Osteoblast (primary cell): ENCODE data around the gene SEC31A. TPM values are rescaled to one million over a fixed set of nuclear protein-coding genes. Genes with fewer than 3 reads are reported as not detected.

Experiments
- DNase-seq: peaks from one replicate; pipeline ENCODE4 v3.0.0; 2011; ENCODE audit warnings: low spot score, mixed read lengths; ENCODE audit not compliant: insufficient read length; ENCODE audit errors: missing footprints
- H2AFZ ChIP-seq: 2 replicates; pipeline ENCODE4 v1.6.0; 2011; ENCODE audit warnings: mild to moderate bottlenecking, low read length
- H3K27ac ChIP-seq: 2 replicates; pipeline ENCODE4 v1.5.1; 2011; ENCODE audit warnings: mild to moderate bottlenecking, low read depth, low read length, moderate library complexity
- H3K27me3 ChIP-seq: 2 replicates; pipeline ENCODE4 v1.6.0; 2012; ENCODE audit warnings: mild to moderate bottlenecking, control low read depth, inconsistent platforms, low read length, moderate library complexity; ENCODE audit not compliant: insufficient read depth
- H3K36me3 ChIP-seq: 2 replicates; pipeline ENCODE4 v1.5.1; 2011; ENCODE audit warnings: mild to moderate bottlenecking, low read length, control low read depth, moderate library complexity; ENCODE audit not compliant: insufficient read depth
- H3K4me1 ChIP-seq: 2 replicates; pipeline ENCODE4 v1.5.1; 2011; ENCODE audit warnings: mild to moderate bottlenecking, low read length, control low read depth, moderate library complexity; ENCODE audit not compliant: insufficient read depth
- H3K4me2 ChIP-seq: 2 replicates; pipeline ENCODE4 v1.6.0; 2011; ENCODE audit warnings: mild to moderate bottlenecking, low read length; ENCODE audit not compliant: insufficient read depth
- H3K4me3 ChIP-seq: fragments of 200-600 bp; sonication (generic); 3 replicates; pipeline ENCODE4 v1.5.1; 2012; ENCODE audit warnings: mild to moderate bottlenecking, low read length, inconsistent platforms; ENCODE audit not compliant: insufficient read depth
- H3K79me2 ChIP-seq: 2 replicates; pipeline ENCODE4 v1.6.0; 2012; ENCODE audit warnings: mild to moderate bottlenecking, low read length, control low read depth, inconsistent platforms; ENCODE audit not compliant: insufficient read depth
- H3K9me3 ChIP-seq: 2 replicates; pipeline ENCODE4 v1.5.1; 2011; ENCODE audit warnings: low read depth, low read length, control low read depth
- H4K20me1 ChIP-seq: 2 replicates; pipeline ENCODE4 v1.6.0; 2012; ENCODE audit warnings: mild to moderate bottlenecking, low read length, control low read depth; ENCODE audit not compliant: insufficient read depth
- CTCF ChIP-seq: IDR thresholded peaks from 2 replicates; pipeline ENCODE4 v1.5.1; 2011; ENCODE audit warnings: mild to moderate bottlenecking, low read depth, low read length, moderate library complexity; ENCODE audit errors: extremely low read depth
- total RNA-seq: library from RNA; depleted of rRNA; stranded (reverse); fragments of >200 nt; gene quantifications from 2 replicates; pipeline ENCODE4 v1.2.3, GENCODE V29; 2012

The SEC31A gene
- total RNA-seq, 1 donor, result 487 TPM

GRCh38 chr4:82780170-82780751, 110.7 kb downstream of the SEC31A start:
- no peak for TF ChIP-seq CTCF
- Histone ChIP-seq H3K4me3 (no peak overlapping the region), H3K79me2 (no peaks in the 10 kb centered on the region), H3K36me3 (no peaks in the 10 kb centered on the region), H3K9me3 (no peaks in the 10 kb centered on the region), H2AFZ (no peak overlapping the region), H3K27ac (no peak overlapping the region), H3K27me3 (peaks cover 2% of the 10 kb centered on the region), H3K4me1 (peaks cover 13% of the 10 kb centered on the region), H3K4me2 (no peak overlapping the region), H4K20me1 (no peaks in the 10 kb centered on the region)
- no peak for DNase-seq

- DNase-seq, result no peak
- Histone ChIP-seq H3K4me1 (peaks cover 11% of the 10 kb centered on the region), H3K27me3 (peaks cover 2% of the 10 kb centered on the region), H3K9me3 (no peaks in the 10 kb centered on the region), H3K27ac (no peak overlapping the region), H2AFZ (no peak overlapping the region), H3K36me3 (no peaks in the 10 kb centered on the region), H4K20me1 (no peaks in the 10 kb centered on the region), H3K79me2 (no peaks in the 10 kb centered on the region), H3K4me2 (no peak overlapping the region), H3K4me3 (no peak overlapping the region)
- no peak for TF ChIP-seq CTCF
Measured at GRCh38 chr4:82779032-82779431, 111.9 kb downstream of the SEC31A start.

DNA sequence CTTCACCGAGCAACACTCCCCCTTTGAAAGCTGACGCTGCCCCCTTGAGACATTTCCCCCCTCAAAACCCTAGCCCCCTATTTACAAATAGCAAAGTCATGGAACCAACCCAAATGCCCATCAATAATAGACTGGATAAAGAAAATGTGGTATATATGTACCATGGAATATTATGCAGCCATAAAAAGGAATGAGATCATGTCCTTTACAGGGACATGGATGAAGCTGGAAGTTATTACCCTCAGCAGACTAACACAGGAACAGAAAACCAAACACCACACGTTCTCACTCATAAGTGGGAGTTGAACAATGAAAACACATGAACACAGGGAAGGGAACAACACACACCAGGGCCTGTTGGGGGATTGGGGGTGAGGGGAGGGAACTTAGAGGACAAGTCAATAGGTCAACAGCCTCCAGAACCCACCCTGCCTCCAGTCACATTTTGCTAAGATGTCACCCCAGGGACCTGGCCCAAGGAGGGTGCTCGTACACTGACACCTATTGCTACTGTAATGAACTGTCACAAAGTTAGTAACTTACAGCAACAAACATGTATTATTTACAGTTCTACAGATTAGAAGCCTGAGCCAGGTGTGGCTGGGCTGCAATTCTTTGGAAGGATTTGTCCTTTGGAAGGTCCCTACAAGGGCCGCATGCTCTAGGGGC, 113.0 kb downstream of the SEC31A start:
- H3K79me2 ChIP-seq, result no peaks in the 10 kb centered on the region
- no peak for TF ChIP-seq CTCF
- H4K20me1 ChIP-seq, result no peaks in the 10 kb centered on the region
- no peak overlapping the region for H3K4me3 ChIP-seq
- no peaks in the 10 kb centered on the region for H3K9me3 ChIP-seq
- no peaks in the 10 kb centered on the region for H3K36me3 ChIP-seq
- peaks cover 11% of the 10 kb centered on the region for H3K4me1 ChIP-seq
- DNase-seq, result no peak
- H3K4me2 ChIP-seq, result no peak overlapping the region
- peaks cover 2% of the 10 kb centered on the region for H3K27me3 ChIP-seq
- no peak overlapping the region for H2AFZ ChIP-seq
- no peak overlapping the region for H3K27ac ChIP-seq

DNA sequence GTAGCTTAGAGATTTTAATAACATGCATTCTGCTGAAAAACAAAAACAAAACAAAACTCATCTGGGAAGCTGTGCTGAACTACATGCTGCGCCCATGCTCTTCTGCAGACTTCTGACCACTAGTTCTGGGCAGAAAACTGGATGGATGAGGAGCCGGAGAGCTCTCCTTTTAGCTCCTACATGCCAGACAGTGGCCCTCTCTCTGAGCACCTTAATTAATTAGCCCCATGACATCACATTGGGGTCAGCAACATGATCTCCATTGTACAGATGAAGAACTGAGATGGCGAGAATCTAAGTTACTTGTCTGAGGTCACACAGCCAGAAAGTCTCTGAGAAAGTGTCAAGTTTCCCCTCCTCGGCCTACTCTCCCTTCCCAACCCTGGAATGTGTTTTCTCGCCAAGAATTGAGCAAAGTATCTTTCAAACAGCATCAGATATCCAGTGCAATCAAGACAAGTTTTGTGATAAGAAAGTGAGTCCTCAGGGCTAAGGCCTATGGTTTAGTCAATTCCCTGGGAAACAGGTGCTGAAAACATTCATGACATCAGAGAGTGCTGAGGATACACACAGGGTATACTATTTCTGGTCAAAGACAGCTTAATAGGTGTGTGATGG, 113.9 kb downstream of the SEC31A start:
- H3K4me3 ChIP-seq, result no peak overlapping the region
- peaks cover 11% of the 10 kb centered on the region for H3K4me1 ChIP-seq
- TF ChIP-seq CTCF, result no peak
- no peak overlapping the region for H3K27ac ChIP-seq
- no peaks in the 10 kb centered on the region for H4K20me1 ChIP-seq
- no peak overlapping the region for H3K4me2 ChIP-seq
- peaks cover 2% of the 10 kb centered on the region for H3K27me3 ChIP-seq
- no peak overlapping the region for H2AFZ ChIP-seq
- H3K36me3 ChIP-seq, result no peaks in the 10 kb centered on the region
- no peak for DNase-seq
- no peaks in the 10 kb centered on the region for H3K9me3 ChIP-seq
- H3K79me2 ChIP-seq, result no peaks in the 10 kb centered on the region
